ENCODE measurements around the gene TMEM39B. TPM values are rescaled to one million over a fixed set of nuclear protein-coding genes. Genes with fewer than 3 reads are reported as not detected.
"Not testable (repeated sequence)": the region's sequence is repeated elsewhere in the genome, so short reads cannot be mapped to it uniquely, and the experiment has no call there.

The TMEM39B gene
- total RNA-seq, 4 donors from 2014 or later: 1.7 to 5.4 (median 2.9) TPM

GRCh38 chr1:32107742-32108661 lies 35.3 kb downstream of the TMEM39B start, which contains the start of gene KPNA6:
KPNA6 (plus strand) TSS chr1:32108056; CDS start chr1:32108131, 75 bp downstream.
- Histone ChIP-seq H3K4me3 (peak within 1 kb of the TSS; percentile 70 to 78), H3K9me3 (no peaks in the 10 kb centered on the region), H3K27me3 (no peaks in the 10 kb centered on the region), H3K36me3 (peaks cover 0 to 4% of the 10 kb centered on the region in 2 donors), H3K4me1 (peaks cover 8 to 50% (median 17%) of the 10 kb centered on the region in 3 donors), H3K27ac (peak within 1 kb of the TSS; percentile 68 to 96 (median 92))
- 0 to 1% methylated on average over 4 to 10 of the region's 45 CpGs for WGBS, 2 donors (ENCODE audit: low coverage in 1 of 2)
- peak; percentile 10 to 38 for TF ChIP-seq POLR2A (IDR thresholded peaks at IDR 0.05)
- peak; percentile 88 for TF ChIP-seq POLR2AphosphoS5 (IDR thresholded peaks at IDR 0.05)
- TF ChIP-seq, protein P1, sequence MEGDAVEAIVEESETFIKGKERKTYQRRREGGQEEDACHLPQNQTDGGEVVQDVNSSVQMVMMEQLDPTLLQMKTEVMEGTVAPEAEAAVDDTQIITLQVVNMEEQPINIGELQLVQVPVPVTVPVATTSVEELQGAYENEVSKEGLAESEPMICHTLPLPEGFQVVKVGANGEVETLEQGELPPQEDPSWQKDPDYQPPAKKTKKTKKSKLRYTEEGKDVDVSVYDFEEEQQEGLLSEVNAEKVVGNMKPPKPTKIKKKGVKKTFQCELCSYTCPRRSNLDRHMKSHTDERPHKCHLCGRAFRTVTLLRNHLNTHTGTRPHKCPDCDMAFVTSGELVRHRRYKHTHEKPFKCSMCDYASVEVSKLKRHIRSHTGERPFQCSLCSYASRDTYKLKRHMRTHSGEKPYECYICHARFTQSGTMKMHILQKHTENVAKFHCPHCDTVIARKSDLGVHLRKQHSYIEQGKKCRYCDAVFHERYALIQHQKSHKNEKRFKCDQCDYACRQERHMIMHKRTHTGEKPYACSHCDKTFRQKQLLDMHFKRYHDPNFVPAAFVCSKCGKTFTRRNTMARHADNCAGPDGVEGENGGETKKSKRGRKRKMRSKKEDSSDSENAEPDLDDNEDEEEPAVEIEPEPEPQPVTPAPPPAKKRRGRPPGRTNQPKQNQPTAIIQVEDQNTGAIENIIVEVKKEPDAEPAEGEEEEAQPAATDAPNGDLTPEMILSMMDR (IDR thresholded peaks at IDR 0.05): peak in 2 of 4 experiments; percentile 1 to 7
- TF ChIP-seq EP300 (IDR thresholded peaks at IDR 0.05): no peak
- ATAC-seq: peak; percentile 91

GRCh38 chr1:32111040-32111623 lies 38.4 kb downstream of the TMEM39B start:
- 80 to 86% methylated on average over 1 to 2 of the region's 2 CpGs for WGBS, 2 donors (ENCODE audit: low coverage in 1 of 2)
- no peak for ATAC-seq
- Histone ChIP-seq H3K4me3 (no peak overlapping the region), H3K36me3 (no peaks in the 10 kb centered on the region), H3K27ac (no peak overlapping the region), H3K4me1 (peaks cover 8 to 77% (median 17%) of the 10 kb centered on the region in 3 donors), H3K9me3 (no peaks in the 10 kb centered on the region), H3K27me3 (no peaks in the 10 kb centered on the region)
- TF ChIP-seq, protein P1 (IDR thresholded peaks at IDR 0.05): no peak
- TF ChIP-seq EP300 (IDR thresholded peaks at IDR 0.05) (no peak), POLR2AphosphoS5 (IDR thresholded peaks at IDR 0.05) (no peak), POLR2A (IDR thresholded peaks at IDR 0.05) (no peak)

- Histone ChIP-seq H3K4me3 (no peak overlapping the region), H3K27ac (no peak overlapping the region), H3K27me3 (no peaks in the 10 kb centered on the region), H3K4me1 (peaks cover 8 to 83% (median 21%) of the 10 kb centered on the region in 3 donors), H3K36me3 (no peaks in the 10 kb centered on the region), H3K9me3 (no peaks in the 10 kb centered on the region)
- ATAC-seq: no peak
- TF ChIP-seq, protein P1 (IDR thresholded peaks at IDR 0.05): no peak
- TF ChIP-seq POLR2A (IDR thresholded peaks at IDR 0.05) (no peak), EP300 (IDR thresholded peaks at IDR 0.05) (no peak), POLR2AphosphoS5 (IDR thresholded peaks at IDR 0.05) (no peak)
Measured at GRCh38 chr1:32111789-32112188, 39.0 kb downstream of the TMEM39B start.

DNA sequence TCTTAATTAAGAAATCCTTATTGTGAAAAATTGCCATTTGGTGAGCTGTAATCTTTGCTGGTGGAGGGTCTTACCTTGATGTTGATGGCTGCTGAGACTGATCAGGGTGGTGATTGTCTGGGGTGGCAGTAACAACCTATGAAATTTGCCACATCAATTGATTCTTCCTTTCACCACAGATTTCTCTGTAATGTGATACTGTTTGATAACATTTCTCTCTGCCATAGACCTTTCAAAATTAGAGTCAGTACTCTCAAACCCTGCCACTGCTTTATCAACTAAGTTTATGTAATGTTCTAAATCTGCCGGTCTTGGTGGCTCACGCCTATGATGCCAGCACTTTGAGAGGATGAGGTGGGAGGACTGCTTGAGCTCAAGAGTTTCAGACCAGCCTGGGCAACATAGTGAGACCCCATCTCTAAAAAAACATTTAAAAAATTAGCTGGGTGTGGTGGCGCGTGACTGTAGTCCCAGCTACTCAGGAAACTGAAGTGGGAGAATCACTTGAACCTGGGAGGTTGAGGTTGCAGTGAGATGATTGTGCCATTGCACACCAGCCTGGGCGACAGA lies 40.2 kb downstream of the TMEM39B start:
- ATAC-seq: no peak

DNA sequence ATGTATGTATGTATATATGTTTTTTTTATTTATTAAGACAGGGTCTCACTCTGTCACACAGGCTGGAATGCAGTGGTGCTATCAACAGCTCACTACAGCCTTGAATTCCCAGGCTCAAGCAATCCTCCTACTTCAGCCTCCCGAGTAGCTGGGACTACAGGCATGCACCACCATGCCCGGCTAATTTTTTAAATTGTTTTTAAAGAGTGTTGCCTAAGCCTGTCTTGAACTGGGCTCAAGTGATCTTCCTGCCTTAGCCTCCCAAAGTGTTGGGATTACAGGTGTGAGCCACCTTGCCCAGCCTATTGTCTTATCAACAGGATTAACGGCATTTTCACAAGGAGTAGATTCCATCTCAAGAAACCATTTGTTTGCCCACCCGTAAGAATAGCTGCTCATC lies 40.7 kb downstream of the TMEM39B start:
- 60 to 91% methylated on average over 1 to 4 of the region's 4 CpGs for WGBS, 2 donors (ENCODE audit: low coverage in 1 of 2)
- ATAC-seq: not testable (repeated sequence)
- peaks cover 8 to 85% (median 21%) of the 10 kb centered on the region in 3 donors for H3K4me1 ChIP-seq

More for the DNA sequence above, 40.2 kb downstream of the TMEM39B start:
- no peaks in the 10 kb centered on the region for H3K27me3 ChIP-seq
- 80 to 92% methylated on average over 3 to 5 of the region's 5 CpGs for WGBS, 2 donors (ENCODE audit: low coverage in 1 of 2)
- TF ChIP-seq EP300 (IDR thresholded peaks at IDR 0.05): no peak
- H3K4me1 ChIP-seq: peaks cover 8 to 85% (median 21%) of the 10 kb centered on the region in 3 donors
- no peaks in the 10 kb centered on the region for H3K36me3 ChIP-seq
- no peak overlapping the region for H3K27ac ChIP-seq
- H3K9me3 ChIP-seq: no peaks in the 10 kb centered on the region
- H3K4me3 ChIP-seq: no peak overlapping the region

More for the DNA sequence above, 40.7 kb downstream of the TMEM39B start:
- H3K4me3 ChIP-seq, H3K9me3 ChIP-seq, H3K36me3 ChIP-seq, H3K27me3 ChIP-seq, H3K27ac ChIP-seq: not testable (repeated sequence)

Measured in gastroesophageal sphincter (tissue), 4 donors.